K562 (cell line): ENCODE measurements around the gene HIVEP3. TPM values are rescaled to one million over a fixed set of nuclear protein-coding genes. Genes with fewer than 3 reads are reported as not detected.

Experiments
- ATAC-seq: fragments of 200-7000 bp; cut with Tn5 transposase; 3 replicates; pipeline ENCODE4 v1.9.1; 2020; ENCODE audit warnings: moderate library complexity
- BruUV-seq: library from RNA; stranded (reverse); fragments of 400-500 nt; replicated peaks from 2 replicates; lab custom pipeline; 2021; lab: Mats Ljungman, UMichigan
- CTCF ChIA-PET: fragments of 300-600 bp; formaldehyde crosslinking; extraction: SDS; loops from one replicate; lab custom pipeline; 2021; ENCODE audit warnings: low intra/inter-chr PET ratio; lab: Yijun Ruan, JAX
- POLR2A ChIA-PET: fragments of 300-600, 350-650 bp; sonication (Branson Sonifier 250); formaldehyde crosslinking; extraction: SDS; loops from one replicate; lab custom pipeline; 2021; ENCODE audit warnings: antibody characterized with exemption, inconsistent platforms; lab: Yijun Ruan, JAX
- DNase-seq, 4 experiments: peaks; one replicate each; pipeline versions ENCODE4 v3.0.0 to v3.0.0-alpha.2; 2011 to 2018; ENCODE audit warnings: low spot score in 3 of 4, mixed read lengths in 3 of 4; ENCODE audit errors: extremely low read depth in 1 of 4
- FAIRE-seq: peaks from 2 replicates; lab custom pipeline; 2011; peaks lifted over from hg19 to GRCh38; lab: Jason Lieb, UNC
- H2AFZ ChIP-seq: 2 replicates; pipeline ENCODE4 v1.6.0; 2011; ENCODE audit warnings: low read depth, low read length, control low read depth, inconsistent platforms
- H3K27ac ChIP-seq: fragments of 200-600 bp; 3 replicates; pipeline ENCODE4 v1.8.0; 2011; ENCODE audit warnings: low read depth, mild to moderate bottlenecking, control low read depth, inconsistent platforms, low read length, moderate library complexity, mixed read lengths; ENCODE audit errors: extremely low read depth
- H3K27me3 ChIP-seq, 2 experiments: fragments of 300-600 bp in 1 of 2; 2 replicates in 1 of 2; 3 replicates in 1 of 2; pipeline versions ENCODE4 v1.6.0 to v1.8.0; 2011; ENCODE audit warnings: inconsistent platforms in 2 of 2, low read length in 2 of 2, mild to moderate bottlenecking in 1 of 2, mixed read lengths in 1 of 2, moderate library complexity in 1 of 2; ENCODE audit not compliant: control insufficient read depth in 2 of 2, insufficient read depth in 2 of 2
- H3K36me3 ChIP-seq: fragments of 300-600 bp; 3 replicates; pipeline ENCODE4 v1.8.0; 2011; ENCODE audit warnings: mild to moderate bottlenecking, low read length, inconsistent platforms; ENCODE audit not compliant: control insufficient read depth, insufficient read depth
- H3K4me1 ChIP-seq, 2 experiments: fragments of 200-600 bp in 1 of 2; replicated peaks in 1 of 2; 2 replicates in 1 of 2; 3 replicates in 1 of 2; pipeline versions ENCODE4 v1.5.1 to v1.8.0; 2011; ENCODE audit warnings: inconsistent platforms in 2 of 2, low read length in 2 of 2, mild to moderate bottlenecking in 1 of 2, mixed read lengths in 1 of 2, moderate library complexity in 1 of 2; ENCODE audit not compliant: control insufficient read depth in 2 of 2, insufficient read depth in 2 of 2
- H3K4me2 ChIP-seq: 2 replicates; pipeline ENCODE4 v1.6.1; 2011; ENCODE audit warnings: low read length, control low read depth, inconsistent platforms, mixed read lengths; ENCODE audit not compliant: insufficient read depth
- H3K4me3 ChIP-seq: fragments of 200-600 bp; sonication (generic), shearing (Covaris generic); 2 replicates; pipeline ENCODE4 v1.5.1; 2016; ENCODE audit warnings: control low read depth, inconsistent platforms
- H3K79me2 ChIP-seq: fragments of 200-600 bp; 3 replicates; pipeline ENCODE4 v1.8.0; 2011; ENCODE audit warnings: low read length, inconsistent platforms; ENCODE audit not compliant: control insufficient read depth, insufficient read depth
- H3K9ac ChIP-seq, 2 experiments: 2 replicates each; pipeline versions ENCODE4 v1.6.0 to v1.6.1; 2011; ENCODE audit warnings: low read depth in 2 of 2, low read length in 2 of 2, control low read depth in 1 of 2, inconsistent platforms in 1 of 2, mild to moderate bottlenecking in 1 of 2, mixed read lengths in 1 of 2; ENCODE audit not compliant: insufficient read depth in 1 of 2
- H3K9me1 ChIP-seq: one replicate; pipeline ENCODE4 v1.6.0; 2011; ENCODE audit warnings: inconsistent platforms, mild to moderate bottlenecking, low read length, moderate library complexity; ENCODE audit not compliant: control insufficient read depth, insufficient read depth
- H3K9me3 ChIP-seq: replicated peaks from 2 replicates; pipeline ENCODE4 v1.5.1; 2011; ENCODE audit warnings: low read depth, low read length, inconsistent platforms; ENCODE audit not compliant: control insufficient read depth, insufficient read depth
- H4K20me1 ChIP-seq: replicated peaks from 2 replicates; pipeline ENCODE4 v1.6.1; 2011; ENCODE audit warnings: low read length, inconsistent platforms, mixed read lengths; ENCODE audit not compliant: control insufficient read depth, insufficient read depth
- DMBX1 ChIP-seq: fragments of 250-450 bp; sonication (Bioruptor Pico); IDR thresholded peaks from 2 replicates; pipeline ENCODE4 v1.8.0; 2022; ENCODE audit warnings: inconsistent platforms, mild to moderate bottlenecking, moderate library complexity, borderline replicate concordance
- ESRRA ChIP-seq: fragments of 450-650 bp; IDR thresholded peaks from 2 replicates; pipeline ENCODE4 v1.6.1; 2014; ENCODE audit warnings: low read depth, mild to moderate bottlenecking, moderate library complexity, borderline replicate concordance
- HDAC2 ChIP-seq: fragments of 450-650 bp; IDR thresholded peaks from 2 replicates; pipeline ENCODE4 v1.6.1; 2016; ENCODE audit warnings: mild to moderate bottlenecking
- JUN ChIP-seq, 2 experiments: sonication (generic) in 1 of 2; formaldehyde crosslinking in 1 of 2; IDR thresholded peaks; 2 replicates each; pipeline versions ENCODE4 v1.6.1 to v1.8.0; 2012 to 2022; ENCODE audit warnings: borderline replicate concordance in 2 of 2, mild to moderate bottlenecking in 2 of 2, improper control_type of control experiment in 1 of 2, low read depth in 1 of 2, low read length in 1 of 2, missing genetic modification reagents in 1 of 2
- KDM2B ChIP-seq: fragments of 250-450 bp; sonication (Bioruptor Pico); IDR thresholded peaks from 2 replicates; pipeline ENCODE4 v1.8.0; 2021; ENCODE audit warnings: mild to moderate bottlenecking, moderate library complexity
- MAFG ChIP-seq: fragments of 450-650 bp; conservative IDR thresholded peaks from 2 replicates; pipeline ENCODE4 v1.6.1; 2016; ENCODE audit warnings: missing genetic modification characterization, missing compliant biosample characterization
- MAZ ChIP-seq, 2 experiments: fragments of 450-650 bp in 1 of 2; sonication (generic) in 1 of 2; formaldehyde crosslinking; IDR thresholded peaks in 1 of 2; conservative IDR thresholded peaks in 1 of 2; 2 replicates each; pipeline versions ENCODE4 v1.4.0 to v1.5.0; 2020; ENCODE audit warnings: mild to moderate bottlenecking in 1 of 2, missing genetic modification reagents in 1 of 2
- MCM7 ChIP-seq, 2 experiments: fragments of 450-650 bp; IDR thresholded peaks; 2 replicates each; pipeline ENCODE4 v1.6.1; 2016 to 2018
- MIER1 ChIP-seq: fragments of 450-650 bp; IDR thresholded peaks from 2 replicates; pipeline ENCODE4 v1.6.1; 2016; ENCODE audit warnings: antibody characterized with exemption, mild to moderate bottlenecking, low read depth
- NCOA6 ChIP-seq: fragments of 450-650 bp; IDR thresholded peaks from 2 replicates; pipeline ENCODE4 v1.6.1; 2017; ENCODE audit warnings: mild to moderate bottlenecking
- NFE2 ChIP-seq: IDR thresholded peaks from 2 replicates; pipeline ENCODE4 v1.6.1; 2014; ENCODE audit warnings: antibody characterized with exemption, low read depth
- NR2C2 ChIP-seq, 2 experiments: fragments of 200-800 bp in 1 of 2; sonication (Bioruptor generic) in 1 of 2; sonication (generic) in 1 of 2; formaldehyde crosslinking in 1 of 2; IDR thresholded peaks; 2 replicates each; pipeline versions ENCODE4 v1.6.1 to v1.8.0; 2016 to 2022; ENCODE audit warnings: mild to moderate bottlenecking in 1 of 2, missing compliant biosample characterization in 1 of 2, missing genetic modification characterization in 1 of 2, missing genetic modification reagents in 1 of 2
- ZNF134 ChIP-seq: fragments of 250-450 bp; sonication (Bioruptor Pico); conservative IDR thresholded peaks from 2 replicates; pipeline ENCODE4 v1.4.0; 2020
- ZNF316 ChIP-seq: fragments of 450-650 bp; IDR thresholded peaks from 2 replicates; pipeline ENCODE4 v1.6.1; 2016
- ZNF695 ChIP-seq: fragments of 450-650 bp; formaldehyde crosslinking; IDR thresholded peaks from 2 replicates; pipeline ENCODE4 v1.4.0; 2020; ENCODE audit warnings: mild to moderate bottlenecking, moderate library complexity
- ZNF696 ChIP-seq: fragments of 250-450 bp; sonication (Bioruptor Pico); conservative IDR thresholded peaks from 2 replicates; pipeline ENCODE4 v1.4.0; 2020; ENCODE audit warnings: mild to moderate bottlenecking, moderate library complexity
- ZZZ3 ChIP-seq: fragments of 450-650 bp; IDR thresholded peaks from 2 replicates; pipeline ENCODE4 v1.6.1; 2016; ENCODE audit warnings: antibody characterized with exemption, mild to moderate bottlenecking, moderate library complexity
- WGBS: fragments of 100-300 bp; shearing (Covaris generic); methylation state at CpG from one replicate; pipeline ENCODE4 v1.1.6; 2016; ENCODE audit warnings: low coverage, mixed read lengths; ENCODE audit not compliant: insufficient coverage; ENCODE audit errors: missing lambda C conversion rate; 5-methylcytosine and 5-hydroxymethylcytosine counted together
- in situ Hi-C: fragments of 300-500 bp; cut with MboI; formaldehyde crosslinking; loops from 4 replicates; pipeline ENCODE4 v1.15.0; 2018; ENCODE audit warnings: inconsistent platforms, mixed read lengths
- intact Hi-C: fragments of 100-400 bp; cut with micrococcal nuclease; formaldehyde crosslinking; loops from 2 replicates; pipeline ENCODE4 v1.14.2; 2022
- polyA plus RNA-seq, 8 experiments: library from polyadenylated mRNA; depleted of rRNA in 4 of 8; stranded (reverse) in 5 of 8; unstranded in 3 of 8; fragments of >200 nt; fragmentation: Nextera tagmentation in 2 of 8; fragmentation: Illumina TruSeq in 1 of 8; extraction: Ambion mirVana in 2 of 8; extraction: Trizol in 1 of 8; gene quantifications; 2 replicates each; pipeline versions ENCODE4 v1.2.1 to v1.2.3, GENCODE V29; 2011 to 2014; ENCODE audit warnings: inconsistent platforms in 1 of 8, missing spikeins in 1 of 8
- total RNA-seq, 7 experiments: library from RNA; depleted of rRNA in 6 of 7; stranded (reverse); fragments of >200 nt in 6 of 7; fragmentation: Illumina TruSeq in 2 of 7; extraction: Trizol in 2 of 7; gene quantifications; 2 replicates each; pipeline versions ENCODE4 v1.2.1 to v1.2.3, GENCODE V29; 2011 to 2021; ENCODE audit warnings: low replicate concordance in 1 of 7
- TF ChIP-seq, protein P1 (sequence below): sonication (generic); formaldehyde crosslinking; IDR thresholded peaks from 2 replicates; pipeline ENCODE4 v1.8.1; 2023; ENCODE audit warnings: mild to moderate bottlenecking, missing genetic modification reagents

Gene HIVEP3
- total and polyA plus RNA-seq, 9 of the 15 experiments (the other 6 are each of a cell fraction or from before 2014, with no cell fraction given): 0.09 to 0.58 (median 0.34) TPM; not detected in 1

DNA sequence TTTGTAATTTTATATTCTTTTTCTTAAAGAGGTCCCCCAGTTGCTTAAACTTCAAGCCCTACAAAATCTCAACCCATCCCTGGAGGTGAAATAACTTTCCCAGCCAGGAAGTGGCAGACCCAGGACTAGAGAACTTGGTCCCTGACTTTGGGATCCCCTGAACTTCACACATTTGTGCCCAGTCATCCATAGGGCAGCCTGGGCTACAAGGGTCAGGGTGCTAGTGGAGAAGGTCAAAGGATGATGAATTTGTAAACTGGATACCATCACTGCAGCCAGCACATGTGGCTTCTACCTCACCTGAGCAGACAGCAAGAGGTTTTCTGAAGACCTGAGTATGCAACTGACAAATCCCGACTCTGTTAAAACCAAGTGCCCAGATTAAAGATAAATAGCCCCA lies 31.4 kb downstream of the HIVEP3 start:
- no peaks in the 10 kb centered on the region for H4K20me1 ChIP-seq
- H3K4me1 ChIP-seq: peaks cover 3 to 28% of the 10 kb centered on the region in 2 experiments; a peak in 4 of 5 replicates
- no peak for ATAC-seq
- POLR2A ChIA-PET: interaction anchor here (0.6 kb wide), 1 partner anchor 14 kb away, joined by 3 read pairs; no protein-coding TSS in a partner anchor
- H3K27ac ChIP-seq: no peak overlapping the region
- in situ Hi-C loops (no loop called here), intact Hi-C loops (no loop called here)
- FAIRE-seq: no peak
- H2AFZ ChIP-seq: no peak overlapping the region; the same call in 1 of the 2 replicates
- no peak overlapping the region for H3K4me2 ChIP-seq
- H3K27me3 ChIP-seq: no peaks in the 10 kb centered on the region
- no peaks in the 10 kb centered on the region for H3K9me1 ChIP-seq
- no peaks in the 10 kb centered on the region for H3K36me3 ChIP-seq
- 5% methylated on average over 1 of the region's 1 CpG for WGBS
- CTCF ChIA-PET: no interaction called here
- no peak overlapping the region for H3K4me3 ChIP-seq
- DNase-seq: no peak
- H3K9me3 ChIP-seq: no peaks in the 10 kb centered on the region
- H3K79me2 ChIP-seq: no peaks in the 10 kb centered on the region
- BruUV-seq: no TSS peak
- H3K9ac ChIP-seq: no peak overlapping the region
- no peak for TF ChIP-seq MIER1
- TF ChIP-seq ZNF696 (CRISPR knock-in tag): no peak
- no peak for TF ChIP-seq ZNF134 (CRISPR knock-in tag)
- no peak for TF ChIP-seq MAZ (CRISPR knock-in tag; conservative IDR thresholded peaks at IDR 0.05 in 1 of 2, IDR thresholded peaks at IDR 0.05 in 1 of 2)
- TF ChIP-seq, protein P1, sequence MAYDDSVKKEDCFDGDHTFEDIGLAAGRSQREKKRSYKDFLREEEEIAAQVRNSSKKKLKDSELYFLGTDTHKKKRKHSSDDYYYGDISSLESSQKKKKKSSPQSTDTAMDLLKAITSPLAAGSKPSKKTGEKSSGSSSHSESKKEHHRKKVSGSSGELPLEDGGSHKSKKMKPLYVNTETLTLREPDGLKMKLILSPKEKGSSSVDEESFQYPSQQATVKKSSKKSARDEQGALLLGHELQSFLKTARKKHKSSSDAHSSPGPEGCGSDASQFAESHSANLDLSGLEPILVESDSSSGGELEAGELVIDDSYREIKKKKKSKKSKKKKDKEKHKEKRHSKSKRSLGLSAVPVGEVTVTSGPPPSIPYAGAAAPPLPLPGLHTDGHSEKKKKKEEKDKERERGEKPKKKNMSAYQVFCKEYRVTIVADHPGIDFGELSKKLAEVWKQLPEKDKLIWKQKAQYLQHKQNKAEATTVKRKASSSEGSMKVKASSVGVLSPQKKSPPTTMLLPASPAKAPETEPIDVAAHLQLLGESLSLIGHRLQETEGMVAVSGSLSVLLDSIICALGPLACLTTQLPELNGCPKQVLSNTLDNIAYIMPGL (CRISPR knock-in tag): no peak
- TF ChIP-seq HDAC2: no peak
- TF ChIP-seq DMBX1 (CRISPR knock-in tag): no peak
- peak; percentile 62 for TF ChIP-seq NFE2
- peak; percentile 18; the same call in 1 of the 2 replicates for TF ChIP-seq ESRRA
- TF ChIP-seq ZNF695 (CRISPR knock-in tag): no peak
- peak; percentile 44 for TF ChIP-seq MAFG (tag)
- TF ChIP-seq MCM7 (IDR thresholded peaks at IDR 0.05): no peak
- no peak for TF ChIP-seq JUN (IDR thresholded peaks at IDR 0.05; ENCODE audit: borderline replicate concordance, low read depth, low read length)
- TF ChIP-seq JUN (CRISPR knock-in tag; IDR thresholded peaks at IDR 0.05; ENCODE audit: borderline replicate concordance): no peak
- TF ChIP-seq ZNF316: peak; percentile 33; the same call in 1 of the 2 replicates
- no peak for TF ChIP-seq NR2C2 (CRISPR knock-in tag; IDR thresholded peaks at IDR 0.05)
- peak; percentile 53 for TF ChIP-seq NR2C2 (tag; IDR thresholded peaks at IDR 0.05)
- no peak for TF ChIP-seq ZZZ3
- no peak for TF ChIP-seq NCOA6
- no peak for TF ChIP-seq KDM2B
